ENCODE results near the gene PARVB.
A peak's percentile ranks its signal among the peaks of the same experiment; 100 is the strongest.

The PARVB gene

GRCh38 chr22:44166498-44167276 lies 142.6 kb downstream of the PARVB start:
- DNase-seq: no peak

- no peak for DNase-seq
Observed at GRCh38 chr22:44167501-44167900, 143.4 kb downstream of the PARVB start.

- DNase-seq: no peak
Observed at GRCh38 chr22:44168206-44168605, 144.1 kb downstream of the PARVB start.

- no peak for DNase-seq
Observed at GRCh38 chr22:44170470-44170869, 146.4 kb downstream of the PARVB start.

GRCh38 chr22:44171561-44171960 lies 147.5 kb downstream of the PARVB start:
- DNase-seq: no peak

GRCh38 chr22:44172370-44173108 lies 148.4 kb downstream of the PARVB start:
- peak; percentile 51 for DNase-seq

GRCh38 chr22:44173154-44173553 lies 149.1 kb downstream of the PARVB start:
- no peak for DNase-seq

GRCh38 chr22:44175676-44176075 lies 151.6 kb downstream of the PARVB start:
- DNase-seq: no peak

- no peak for DNase-seq
Observed at GRCh38 chr22:44179196-44179988, 155.3 kb downstream of the PARVB start.

- no peak for DNase-seq
Observed at GRCh38 chr22:44179989-44180705, 156.0 kb downstream of the PARVB start.

GRCh38 chr22:44180706-44181032 lies 156.6 kb downstream of the PARVB start, which contains the start of gene PARVG:
Gene PARVG (plus strand): TSS chr22:44180925. CDS start chr22:44183330, 2,405 bp downstream.
- DNase-seq: no peak

GRCh38 chr22:44181033-44181911 lies 157.2 kb downstream of the PARVB start:
- no peak for DNase-seq

- no peak for DNase-seq
Observed at GRCh38 chr22:44181912-44182587, 157.9 kb downstream of the PARVB start.

GRCh38 chr22:44182588-44183286 lies 158.6 kb downstream of the PARVB start:
- no peak for DNase-seq

- DNase-seq: no peak
Observed at GRCh38 chr22:44183287-44183588, 159.1 kb downstream of the PARVB start.

- no peak for DNase-seq
Observed at GRCh38 chr22:44184006-44184405, 159.9 kb downstream of the PARVB start.

GRCh38 chr22:44185237-44186120 lies 161.4 kb downstream of the PARVB start:
- DNase-seq: no peak

- no peak for DNase-seq
Observed at GRCh38 chr22:44186121-44186510, 162.0 kb downstream of the PARVB start.

- no peak for DNase-seq
Observed at GRCh38 chr22:44186737-44187136, 162.6 kb downstream of the PARVB start.
